Measurements from ENCODE around the gene CALD1. TPM values are rescaled to one million over a fixed set of nuclear protein-coding genes. Genes with fewer than 3 reads are reported as not detected.
A peak's percentile ranks its signal among the peaks of the same experiment; 100 is the strongest.

Gene CALD1
- total and polyA plus RNA-seq, 2 experiments from 2014 or later = 132 to 842 TPM

GRCh38 chr7:134787720-134788119 lies 8.3 kb downstream of the CALD1 start:
- Histone ChIP-seq H3K4me2 (peak overlapping the region; percentile 19; the same call in 1 of the 2 replicates), H2AFZ (no peak overlapping the region), H3F3A (replicated peaks; ENCODE audit: low read depth) (no peaks in the 10 kb centered on the region), H4K20me1 (replicated peaks; ENCODE audit: insufficient read depth) (no peaks in the 10 kb centered on the region), H3K4me3 (no peak overlapping the region), H3K36me3 (ENCODE audit: insufficient read depth) (no peaks in the 10 kb centered on the region), H3K4me1 (ENCODE audit: insufficient read depth) (peaks cover 23% of the 10 kb centered on the region; the same call in 1 of the 2 replicates), H3K27ac (ENCODE audit: low read depth) (0 out of 2 replicates have a peak overlapping the region, but pooled peaks have one; percentile 6), H3K27me3 (ENCODE audit: insufficient read depth) (no peaks in the 10 kb centered on the region), H3K79me2 (replicated peaks; ENCODE audit: insufficient read depth) (peaks cover 100% of the 10 kb centered on the region), H3K9me2 (ENCODE audit: insufficient read depth) (0 out of 2 replicates have a peak, but pooled peaks cover 5% of the 10 kb centered on the region)
- Mint-ChIP-seq H3K27ac (no peak overlapping the region), H3K4me1 (peaks cover 20% of the 10 kb centered on the region), H3K27me3 (ENCODE audit: insufficient read depth, low read depth, poor library complexity) (peaks cover 4% of the 10 kb centered on the region), H3K4me3 (no peak overlapping the region), H3K36me3 (ENCODE audit: low read depth) (peaks cover 16% of the 10 kb centered on the region), H3K9me3 (no peaks in the 10 kb centered on the region)
- TF ChIP-seq STAT1 (IDR thresholded peaks at IDR 0.05; ENCODE audit: unreplicated experiment) (no peak), EZH2 (IDR thresholded peaks at IDR 0.05; ENCODE audit: low read depth, unreplicated experiment) (no peak), ETS1 (IDR thresholded peaks at IDR 0.05) (no peak), CREB1 (CRISPR knock-in tag; IDR thresholded peaks at IDR 0.05; ENCODE audit: low read depth) (no peak), REST (IDR thresholded peaks at IDR 0.05; ENCODE audit: unreplicated experiment) (no peak), ZNF114 (CRISPR knock-in tag; IDR thresholded peaks at IDR 0.05) (no peak), POLR2AphosphoS5 (IDR thresholded peaks at IDR 0.05; ENCODE audit: low read depth) (no peak), NANOG (IDR thresholded peaks at IDR 0.05; ENCODE audit: borderline replicate concordance) (no peak), ZNF331 (CRISPR knock-in tag; IDR thresholded peaks at IDR 0.05; ENCODE audit: low read depth) (no peak), JUNB (IDR thresholded peaks at IDR 0.05; ENCODE audit: unreplicated experiment) (no peak), ZNF462 (CRISPR knock-in tag; IDR thresholded peaks at IDR 0.05) (no peak), CTCF (conservative IDR thresholded peaks at IDR 0.05; ENCODE audit: low read depth in 2 of 2) (no peak)
- no peak for ATAC-seq
- DNase-seq (ENCODE audit: low spot score) = no peak

All from GM23338 (cell line).